G401.6 (cell line): ENCODE measurements around the gene SLC6A8.
"Not testable (repeated sequence)": the region's sequence is repeated elsewhere in the genome, so short reads cannot be mapped to it uniquely, and the experiment has no call there.

Experiments used
- FAIRE-seq: peaks from 2 replicates; lab custom pipeline; 2012; peaks lifted over from hg19 to GRCh38; lab: Jason Lieb, UNC

The SLC6A8 gene

GRCh38 chrX:153731845-153732215 is 44.1 kb downstream of the SLC6A8 start:
- FAIRE-seq: no peak

GRCh38 chrX:153732401-153732800 is 44.7 kb downstream of the SLC6A8 start:
- no peak for FAIRE-seq

GRCh38 chrX:153733651-153734240 is 46.0 kb downstream of the SLC6A8 start:
- no peak for FAIRE-seq

- FAIRE-seq: no peak
These were observed 47.1 kb downstream of the SLC6A8 start for GRCh38 chrX:153734871-153735270.

DNA sequence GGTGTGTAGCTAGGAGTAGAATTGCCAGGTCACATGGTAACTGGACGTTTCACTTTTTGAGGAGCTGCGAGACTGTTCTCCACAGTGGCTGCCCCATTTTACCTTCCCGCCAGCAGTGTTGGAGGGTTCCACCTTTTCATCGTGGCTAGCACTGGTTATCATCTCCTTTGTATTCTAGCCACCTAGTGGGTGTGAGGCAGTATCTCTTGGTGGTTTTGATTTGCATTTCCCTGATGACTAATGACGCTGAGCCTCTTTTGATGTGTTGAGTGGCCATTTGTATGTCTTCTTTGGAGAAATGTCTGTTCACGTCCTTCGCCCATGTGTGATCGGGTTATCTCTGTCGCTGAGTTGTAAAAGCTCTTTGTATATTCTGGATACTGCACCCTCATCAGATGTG is 47.5 kb downstream of the SLC6A8 start:
- FAIRE-seq: no peak

DNA sequence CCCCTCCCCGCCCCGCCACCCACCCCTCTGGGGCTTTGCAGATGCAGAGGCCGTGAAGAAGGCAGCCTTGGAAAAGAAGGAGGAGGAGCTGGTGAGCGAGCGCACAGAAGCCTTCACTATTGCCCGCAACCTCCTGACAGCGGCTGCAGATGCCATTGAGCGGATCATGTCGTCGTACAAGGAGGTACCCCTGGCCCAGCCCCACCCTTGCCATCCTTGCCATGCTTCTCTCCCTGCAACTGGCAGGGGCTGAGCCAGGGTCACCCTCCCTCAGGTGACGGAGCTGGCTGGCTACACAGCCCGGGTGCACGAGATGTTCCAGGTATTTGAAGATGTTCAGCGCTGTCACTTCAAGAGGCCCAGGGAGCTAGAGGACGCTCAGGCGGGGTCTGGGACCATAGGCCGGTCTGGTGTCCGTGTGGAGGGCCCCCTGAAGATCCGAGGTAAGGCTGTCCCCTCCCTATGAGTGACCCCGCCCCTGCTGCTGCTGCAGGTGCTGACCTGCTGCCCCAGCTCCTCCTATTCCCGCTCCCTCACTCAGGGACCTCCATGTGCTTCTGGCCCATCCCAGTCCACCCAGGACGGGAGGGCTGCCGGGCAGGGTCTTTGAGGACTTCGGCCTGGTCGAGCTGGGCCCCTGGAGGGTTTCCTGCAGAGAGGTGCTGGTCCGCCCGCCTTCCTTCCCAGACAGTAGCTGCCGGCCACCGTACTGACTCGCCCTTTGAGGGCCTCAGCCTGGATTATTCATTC is 48.5 kb downstream of the SLC6A8 start:
- no peak for FAIRE-seq

- no peak for FAIRE-seq
These were observed 49.2 kb downstream of the SLC6A8 start for GRCh38 chrX:153736871-153737441.

DNA sequence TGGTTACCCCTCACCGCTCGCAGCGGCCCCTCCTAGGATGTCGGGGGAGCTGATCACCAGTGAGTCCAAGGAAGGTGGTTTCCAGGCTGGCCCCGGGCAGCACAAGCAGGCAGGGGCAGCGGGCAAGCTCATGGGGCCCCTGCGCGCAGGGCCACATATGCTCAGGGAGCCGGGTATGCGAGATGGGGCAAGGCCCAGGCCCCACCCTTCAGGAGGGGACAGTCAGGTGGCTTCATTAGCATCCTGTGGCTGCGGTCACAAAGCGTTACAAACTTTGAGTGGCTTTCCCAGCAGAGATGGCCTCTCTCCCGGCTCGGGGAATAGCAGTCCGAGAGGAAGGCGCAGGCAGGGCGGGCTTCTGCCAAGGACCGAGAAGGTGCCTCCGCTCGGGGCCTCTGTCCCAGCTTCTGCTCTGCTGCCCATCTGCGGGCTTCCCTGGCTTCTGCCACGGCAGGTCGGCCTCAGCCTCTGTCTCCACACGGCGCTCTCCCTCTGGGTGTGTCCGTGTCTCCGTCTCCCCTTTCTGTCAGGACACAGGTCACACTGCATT is 50.4 kb downstream of the SLC6A8 start:
- FAIRE-seq: no peak

GRCh38 chrX:153739754-153740486 is 52.2 kb downstream of the SLC6A8 start:
- no peak for FAIRE-seq

GRCh38 chrX:153740631-153741222 is 53.0 kb downstream of the SLC6A8 start:
- FAIRE-seq: no peak

- no peak for FAIRE-seq
These were observed 53.7 kb downstream of the SLC6A8 start for GRCh38 chrX:153741446-153741845.

DNA sequence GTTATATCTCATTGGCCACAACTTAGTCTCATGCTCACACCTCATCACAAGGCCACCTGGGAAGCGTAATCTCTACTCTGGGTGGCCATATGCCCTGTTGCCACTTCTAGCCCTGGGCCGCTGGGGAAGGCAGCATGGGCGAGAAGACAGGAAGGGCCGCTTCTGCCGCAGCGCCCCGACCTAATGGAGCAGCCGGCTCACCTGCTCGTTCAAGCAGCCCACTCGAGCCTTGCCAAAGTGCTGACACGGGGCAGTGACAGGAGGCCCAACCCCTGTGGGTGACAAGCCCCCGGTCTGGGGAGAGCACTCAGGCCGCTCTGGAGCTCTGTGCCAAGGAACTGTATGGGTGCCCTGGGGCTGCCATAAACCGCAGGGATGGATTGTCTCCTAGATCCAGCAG is 54.4 kb downstream of the SLC6A8 start:
- FAIRE-seq: not testable (repeated sequence)

GRCh38 chrX:153742796-153743467 is 55.2 kb downstream of the SLC6A8 start:
- FAIRE-seq: not testable (repeated sequence)

DNA sequence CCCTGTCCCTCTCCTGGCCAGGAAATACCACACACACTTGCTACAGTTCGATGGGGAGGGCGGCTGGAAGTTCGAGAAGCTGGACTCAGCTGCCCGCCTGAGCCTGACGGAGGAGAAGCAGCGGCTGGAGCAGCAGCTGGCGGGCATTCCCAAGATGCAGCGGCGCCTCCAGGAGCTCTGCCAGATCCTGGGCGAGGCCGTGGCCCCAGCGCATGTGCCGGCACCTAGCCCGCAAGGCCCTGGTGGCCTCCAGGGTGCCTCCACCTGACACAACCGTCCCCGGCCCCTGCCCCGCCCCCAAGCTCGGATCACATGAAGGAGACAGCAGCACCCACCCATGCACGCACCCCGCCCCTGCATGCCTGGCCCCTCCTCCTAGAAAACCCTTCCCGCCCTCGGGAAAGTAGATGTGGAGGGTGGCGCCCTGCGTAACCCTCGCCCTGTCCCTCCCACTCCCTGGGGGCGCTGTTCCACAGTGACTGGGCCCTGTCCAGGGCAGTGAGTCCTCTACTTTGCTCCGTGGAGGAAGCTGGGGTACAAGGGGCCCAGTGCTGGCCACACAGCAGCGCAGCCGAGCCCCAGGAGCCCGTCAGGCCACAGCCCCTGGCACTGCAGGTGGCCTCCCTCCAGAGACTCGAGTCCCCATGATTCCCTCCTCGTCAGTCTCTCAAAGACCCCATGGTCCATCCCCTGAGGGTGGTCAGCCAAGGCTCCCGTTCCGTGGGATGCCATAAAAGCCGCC is 55.9 kb downstream of the SLC6A8 start:
- not testable (repeated sequence) for FAIRE-seq

GRCh38 chrX:153744210-153745066 is 56.7 kb downstream of the SLC6A8 start:
- no peak for FAIRE-seq

DNA sequence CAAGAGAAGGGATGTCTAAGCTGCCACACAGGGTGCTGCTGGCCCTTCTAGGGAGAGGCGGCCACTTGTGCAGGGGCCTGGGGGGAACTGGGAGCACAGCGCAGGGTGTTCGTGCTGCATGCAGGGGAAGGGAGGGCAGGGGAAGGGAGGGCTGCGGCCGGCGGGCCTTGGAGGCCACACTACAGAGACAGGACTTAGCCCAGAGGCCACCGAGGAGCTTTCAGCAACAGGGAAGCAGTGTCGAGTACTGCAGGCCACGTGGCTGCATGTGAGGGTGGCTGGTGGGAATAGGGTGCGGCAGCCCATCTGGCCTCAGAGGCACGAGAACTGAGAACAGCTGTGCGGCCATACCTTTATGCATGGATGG is 57.3 kb downstream of the SLC6A8 start:
- not testable (repeated sequence) for FAIRE-seq
